Measurements from ENCODE around the gene CCDC12.

GRCh38 chr3:46981932-46982471 lies 5.5 kb upstream of the CCDC12 start:
- TF ChIP-seq CTCF (conservative IDR thresholded peaks at IDR 0.05; ENCODE audit: low read depth, low read length) (no peak), EZH2phosphoT487 (IDR thresholded peaks at IDR 0.05; ENCODE audit: borderline replicate concordance, low read length) (no peak)
